ENCODE results near the gene C17orf50. TPM values are rescaled to one million over a fixed set of nuclear protein-coding genes. Genes with fewer than 3 reads are reported as not detected.

C17orf50 gene
- not detected for total RNA-seq

DNA sequence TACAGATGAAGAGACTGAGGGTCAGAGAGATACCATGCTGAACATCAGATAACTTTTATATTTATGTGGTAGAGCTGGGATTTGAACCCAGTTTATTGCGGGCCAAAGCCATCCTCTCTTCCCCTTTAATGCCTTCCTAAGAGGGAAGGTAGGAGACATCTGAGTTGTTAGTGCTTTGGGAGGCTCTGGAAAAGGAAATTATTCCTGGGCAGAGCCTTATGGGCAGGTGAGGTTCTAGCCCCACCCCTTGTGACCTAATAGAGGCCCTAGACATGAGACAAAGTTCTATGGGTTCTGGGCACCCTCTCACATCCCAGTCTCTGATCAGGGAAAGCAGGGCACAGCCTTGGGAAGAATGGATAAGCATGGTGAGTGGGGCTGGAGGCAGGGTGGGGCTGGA, at the start of gene C17orf50:
TSS of gene C17orf50 (plus strand) at position 301 of the 400 bp plus-strand sequence. CDS start at position 356, 55 bp downstream.
- no peak for DNase-seq

- DNase-seq = no peak
Measured at GRCh38 chr17:35710950-35711349, 49.7 kb upstream of the C17orf50 start.

GRCh38 chr17:35713069-35713728, 47.5 kb upstream of the C17orf50 start:
- peak; percentile 37 for DNase-seq

DNA sequence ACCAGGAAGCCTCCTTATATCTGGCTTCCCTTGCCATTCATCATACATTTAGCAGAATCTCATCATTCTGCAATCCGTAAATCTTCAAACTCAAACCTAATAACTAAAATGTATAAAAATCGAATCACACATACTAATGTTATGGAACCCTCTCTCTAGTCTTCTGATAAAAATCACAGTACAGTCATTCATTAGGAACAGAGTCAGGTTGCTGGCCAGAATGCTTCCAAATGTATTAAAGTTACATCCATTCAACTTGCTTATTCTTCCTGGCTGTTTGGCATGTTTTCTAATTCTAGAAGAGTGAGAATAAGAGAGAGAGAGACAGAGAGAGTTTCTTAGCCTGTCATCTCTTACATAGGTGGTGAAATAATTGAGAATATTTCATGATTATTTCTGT, 45.7 kb upstream of the C17orf50 start:
- no peak for DNase-seq

DNA sequence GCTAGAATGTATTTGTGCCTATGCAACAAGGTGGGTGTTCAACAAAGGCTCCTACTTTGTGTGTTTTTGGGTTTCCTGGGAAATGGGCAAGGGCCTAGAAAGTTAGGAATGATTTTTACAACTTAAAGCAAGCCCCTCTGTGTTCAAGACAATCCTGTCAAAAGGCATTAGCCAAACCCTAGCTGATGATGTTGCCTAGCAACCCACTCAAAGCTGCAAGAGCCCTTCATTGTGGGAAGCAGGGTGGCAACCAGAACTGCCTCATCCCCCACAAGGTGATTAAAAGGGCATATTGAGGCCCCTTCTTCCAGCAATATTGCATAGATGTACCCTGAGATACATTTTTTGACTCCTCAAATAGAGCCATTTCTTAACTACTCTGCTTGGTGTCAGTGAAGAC, 45.3 kb upstream of the C17orf50 start:
- DNase-seq = no peak

DNA sequence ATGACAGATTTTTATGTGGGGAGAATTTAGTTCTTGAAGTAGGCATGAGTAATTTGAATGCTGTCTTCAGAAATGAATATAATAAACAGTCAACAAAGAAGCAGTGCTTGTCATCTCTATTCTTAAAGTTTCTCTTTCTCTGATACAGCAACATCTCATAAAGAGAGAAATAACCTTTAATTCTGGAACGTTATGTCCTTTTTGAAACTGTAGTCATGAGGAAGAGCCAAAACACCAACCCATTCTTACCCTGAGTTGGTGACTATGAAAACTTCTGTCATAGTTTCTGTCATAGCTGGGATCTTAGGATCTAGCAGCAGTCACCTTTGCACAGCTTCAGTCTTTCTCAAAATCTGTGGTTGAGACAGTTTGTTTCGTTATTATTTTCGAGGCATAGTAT, 44.5 kb upstream of the C17orf50 start:
- no peak for DNase-seq

GRCh38 chr17:35716897-35717465, 43.7 kb upstream of the C17orf50 start:
- DNase-seq = no peak

DNA sequence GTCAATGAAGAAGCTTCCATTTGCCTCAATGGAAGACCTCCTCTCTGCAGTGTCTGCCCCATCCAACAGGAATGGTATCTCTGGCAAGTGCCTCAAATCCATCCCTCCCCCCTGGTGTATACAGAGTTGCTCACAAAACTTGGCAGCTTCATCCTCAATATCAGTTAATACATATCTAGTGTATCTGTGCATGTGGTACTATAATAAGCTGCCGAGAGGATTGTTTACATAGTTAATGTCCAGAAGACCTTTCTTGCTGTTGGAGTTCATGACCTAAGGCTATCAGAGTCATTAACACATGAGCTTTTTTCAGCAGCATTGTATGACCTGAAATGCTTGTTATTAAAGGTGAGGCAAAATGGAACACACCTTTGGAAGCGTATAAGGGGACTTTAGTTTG, 43.2 kb upstream of the C17orf50 start:
- no peak for DNase-seq

DNA sequence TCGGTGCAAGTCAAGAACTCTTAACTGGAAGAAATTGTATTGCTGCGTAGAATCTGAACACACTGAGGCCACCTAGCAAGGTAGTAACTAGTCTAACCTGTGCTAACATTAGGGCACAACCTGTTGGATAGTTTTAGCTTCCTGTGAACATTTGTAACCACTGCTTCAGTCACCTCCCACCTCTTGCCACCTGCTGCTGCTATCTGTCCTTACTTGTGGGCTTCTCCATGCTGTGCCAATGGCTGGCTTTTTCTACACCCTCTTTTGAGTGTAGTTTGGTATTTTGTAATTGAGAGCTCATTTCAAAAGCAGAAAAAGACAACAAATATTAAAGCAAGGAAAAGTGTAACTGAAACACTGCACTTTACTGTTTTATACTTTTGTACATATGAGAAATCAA, 37.0 kb upstream of the C17orf50 start:
- no peak for DNase-seq

DNA sequence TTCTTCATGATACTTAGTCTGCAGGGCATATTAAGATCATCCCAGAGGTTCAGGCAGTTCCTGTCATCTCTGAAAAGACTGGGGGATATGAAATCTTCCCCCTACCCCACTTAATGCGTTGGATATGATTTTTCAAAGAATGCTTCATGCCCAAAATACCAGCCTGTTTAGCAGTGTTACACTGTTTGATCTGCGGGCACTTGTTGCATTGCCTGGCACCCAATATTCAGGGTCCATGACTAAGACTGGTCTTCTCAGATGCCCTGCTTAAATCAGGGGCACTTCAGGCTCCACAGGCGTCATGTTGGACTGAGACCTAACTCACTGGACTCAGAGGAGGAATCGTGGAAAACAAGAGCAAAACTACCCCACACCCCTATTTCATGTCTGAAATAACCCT, 35.6 kb upstream of the C17orf50 start:
- no peak for DNase-seq

DNA sequence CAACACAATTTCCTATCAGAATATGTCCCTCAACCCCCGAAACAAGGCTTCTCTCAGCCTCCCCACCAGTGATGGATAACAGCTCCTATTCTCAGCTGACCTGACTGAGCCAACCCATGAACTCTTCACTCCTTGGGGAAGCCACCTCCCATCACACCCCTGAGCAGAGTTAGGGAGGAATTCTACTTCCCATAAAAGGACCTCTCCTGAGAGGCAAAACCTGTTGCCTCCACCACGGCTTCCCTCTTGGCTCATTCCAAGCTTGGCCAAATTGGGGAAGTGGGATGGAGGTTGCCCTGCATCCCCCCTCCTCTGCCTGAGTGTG, 34.9 kb upstream of the C17orf50 start:
- no peak for DNase-seq

- DNase-seq = peak; percentile 54
Measured at GRCh38 chr17:35726127-35726952, 34.3 kb upstream of the C17orf50 start.

DNA sequence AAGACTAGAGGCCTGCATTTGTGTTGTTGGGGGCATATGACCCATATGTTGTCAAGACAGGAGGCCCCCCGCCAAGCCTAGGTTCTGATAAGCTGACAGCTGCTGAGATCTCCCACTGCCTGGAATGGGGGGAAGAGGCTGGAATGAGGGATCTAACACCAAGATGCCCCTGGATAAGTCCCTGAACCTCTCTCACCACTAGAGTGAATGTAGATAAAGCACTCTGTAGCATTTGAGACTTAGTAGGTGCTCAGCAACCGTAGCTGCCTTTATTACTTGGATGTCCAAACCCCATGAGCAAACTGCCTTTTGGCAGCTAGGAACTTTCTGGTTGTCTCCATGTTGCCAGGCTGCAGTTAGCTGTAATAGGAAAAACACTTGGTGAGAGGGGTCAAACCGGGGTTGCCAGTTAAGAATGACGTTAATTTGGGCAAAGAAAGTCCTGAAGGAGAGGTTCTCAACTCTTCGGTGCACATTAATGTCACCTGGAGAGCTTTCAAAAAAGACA, 33.7 kb upstream of the C17orf50 start:
- DNase-seq = no peak

- DNase-seq = no peak
Measured at GRCh38 chr17:35727635-35728034, 33.1 kb upstream of the C17orf50 start.

DNA sequence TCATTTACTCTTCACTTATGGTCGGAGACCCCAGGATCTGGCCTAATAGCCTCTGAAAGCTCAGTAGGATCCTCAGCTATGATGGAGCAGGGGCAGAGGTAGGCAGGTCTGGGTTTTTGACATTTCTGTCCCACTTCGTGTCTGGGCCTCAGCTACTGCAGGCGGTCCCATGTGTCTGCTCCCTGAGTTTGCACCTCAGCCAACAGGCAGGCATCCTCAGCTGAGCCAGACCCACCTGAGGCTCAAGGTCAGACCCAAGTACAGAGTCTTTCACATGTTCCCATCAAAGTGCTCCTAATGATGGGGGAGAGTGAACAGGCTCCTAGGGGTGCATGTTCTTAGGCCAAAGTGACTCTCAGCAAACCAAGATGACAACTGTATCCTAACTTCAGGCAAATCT, 32.1 kb upstream of the C17orf50 start:
- DNase-seq = no peak

GRCh38 chr17:35729405-35729833, 31.3 kb upstream of the C17orf50 start:
- DNase-seq = no peak

DNA sequence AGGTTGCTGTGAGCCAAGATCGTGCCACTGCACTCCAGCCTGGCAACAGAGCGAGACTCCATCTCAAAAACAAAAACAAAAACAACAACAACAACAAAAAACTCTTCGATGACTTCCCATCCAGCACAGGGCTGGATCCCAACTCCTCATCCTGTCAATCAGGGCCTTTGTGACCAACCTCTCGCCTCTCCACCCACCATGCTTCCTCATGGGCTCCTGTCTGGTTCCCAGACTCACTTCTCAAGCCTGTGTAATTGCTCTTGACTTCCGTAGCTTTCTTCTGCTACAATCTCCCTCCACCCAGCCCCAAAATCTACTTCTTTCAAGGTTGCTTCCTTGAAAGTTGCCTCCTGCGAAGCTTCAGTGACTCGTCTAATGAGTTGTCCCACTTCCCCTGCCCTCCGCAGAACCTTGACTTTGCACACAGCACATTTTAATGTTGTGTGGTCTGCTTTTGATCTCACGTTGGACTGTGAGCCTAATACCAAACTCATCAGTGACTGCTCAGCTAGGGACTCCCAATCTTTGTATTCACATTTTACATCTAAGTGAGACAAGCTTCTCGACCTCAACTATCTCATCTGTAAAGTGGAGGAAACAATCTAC, 30.2 kb upstream of the C17orf50 start:
- no peak for DNase-seq

- peak; percentile 53 for DNase-seq
Measured at GRCh38 chr17:35731239-35731916, 29.3 kb upstream of the C17orf50 start, which contains the start of gene RASL10B. TSS of gene RASL10B (plus strand) at chr17:35731639. CDS start at chr17:35735185, 3,546 bp downstream.

GRCh38 chr17:35731917-35732805, 28.5 kb upstream of the C17orf50 start:
- DNase-seq = no peak

DNA sequence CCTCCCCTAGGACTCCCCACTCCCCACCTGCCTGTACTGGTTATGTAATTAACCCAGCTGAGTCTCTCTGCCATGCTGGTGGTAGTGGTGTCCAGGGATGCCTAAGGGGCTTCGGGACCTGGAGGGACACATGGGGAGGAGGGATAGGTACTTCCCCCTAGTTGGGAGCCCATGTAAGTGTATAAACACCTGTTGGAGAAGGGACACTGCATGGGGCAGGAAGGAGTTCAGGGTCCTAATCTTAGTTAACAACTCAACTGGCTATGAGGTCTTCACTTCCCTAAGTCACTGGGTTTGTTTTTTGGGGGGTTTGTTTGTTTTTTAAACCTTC, 27.9 kb upstream of the C17orf50 start:
- no peak for DNase-seq

GRCh38 chr17:35733366-35733765, 27.3 kb upstream of the C17orf50 start:
- DNase-seq = no peak

All from tongue (tissue), 2 donors.